K562 (cell line): ENCODE results near the gene BAIAP2L2. TPM values are rescaled to one million over a fixed set of nuclear protein-coding genes. Genes with fewer than 3 reads are reported as not detected.

Source experiments
- ARID1B ChIP-seq: fragments of 450-650 bp; IDR thresholded peaks from 2 replicates; pipeline ENCODE4 v1.6.1; 2016; ENCODE audit warnings: antibody characterized with exemption, mild to moderate bottlenecking, inconsistent platforms
- BHLHE40 ChIP-seq: IDR thresholded peaks from 2 replicates; pipeline ENCODE4 v1.6.1; 2011; ENCODE audit warnings: low read length, improper control_type of control experiment
- EP300 ChIP-seq: IDR thresholded peaks from 2 replicates; pipeline ENCODE4 v1.6.1; 2012; ENCODE audit warnings: low read length, improper control_type of control experiment
- ESRRA ChIP-seq: fragments of 450-650 bp; IDR thresholded peaks from 2 replicates; pipeline ENCODE4 v1.6.1; 2014; ENCODE audit warnings: low read depth, mild to moderate bottlenecking, moderate library complexity, borderline replicate concordance
- GATAD2B ChIP-seq: fragments of 450-650 bp; IDR thresholded peaks from 2 replicates; pipeline ENCODE4 v1.6.1; 2017; ENCODE audit warnings: mild to moderate bottlenecking, borderline replicate concordance
- IFI16 ChIP-seq: fragments of 250-450 bp; sonication (Bioruptor Pico); IDR thresholded peaks from 2 replicates; pipeline ENCODE4 v2.1.2; 2022; ENCODE audit warnings: mild to moderate bottlenecking, inconsistent platforms
- KDM1A ChIP-seq, 2 experiments: fragments of 450-650 bp; IDR thresholded peaks; 2 replicates each; pipeline ENCODE4 v1.6.1; 2016; ENCODE audit warnings: mild to moderate bottlenecking in 2 of 2
- MNT ChIP-seq, 2 experiments: fragments of 450-650 bp; conservative IDR thresholded peaks; 2 replicates each; pipeline ENCODE4 v1.6.1; 2017; ENCODE audit warnings: mild to moderate bottlenecking in 2 of 2, moderate library complexity in 2 of 2
- NR4A1 ChIP-seq, 2 experiments: fragments of 250-450 bp in 1 of 2; fragments of 450-650 bp in 1 of 2; sonication (Bioruptor Pico) in 1 of 2; IDR thresholded peaks; 2 replicates each; pipeline versions ENCODE4 v1.4.0 to v1.6.1; 2016 to 2020; ENCODE audit warnings: mild to moderate bottlenecking in 2 of 2, missing compliant biosample characterization in 1 of 2, missing genetic modification characterization in 1 of 2, moderate library complexity in 1 of 2
- NRF1 ChIP-seq, 2 experiments: fragments of 450-650 bp; IDR thresholded peaks in 1 of 2; conservative IDR thresholded peaks in 1 of 2; 2 replicates each; pipeline ENCODE4 v1.6.1; 2014; ENCODE audit warnings: mild to moderate bottlenecking in 2 of 2
- PHF8 ChIP-seq: fragments of 200-600 bp; sonication (generic); IDR thresholded peaks from 2 replicates; pipeline ENCODE4 v1.6.1; 2012; ENCODE audit warnings: mixed run types, mild to moderate bottlenecking, inconsistent platforms, low read length, moderate library complexity, borderline replicate concordance
- PML ChIP-seq: IDR thresholded peaks from 2 replicates; pipeline ENCODE4 v1.6.1; 2012; ENCODE audit warnings: low read length, inconsistent platforms
- PREB ChIP-seq: sonication (generic); formaldehyde crosslinking; IDR thresholded peaks from 2 replicates; pipeline ENCODE4 v1.8.1; 2023; ENCODE audit warnings: mild to moderate bottlenecking, missing genetic modification reagents
- RAD21 ChIP-seq, 2 experiments: fragments of 250-450 bp in 1 of 2; fragments of 450-650 bp in 1 of 2; sonication (Bioruptor Pico) in 1 of 2; formaldehyde crosslinking in 1 of 2; IDR thresholded peaks in 1 of 2; conservative IDR thresholded peaks in 1 of 2; 2 replicates each; pipeline versions ENCODE4 v1.4.0 to v1.8.0; 2020 to 2022; ENCODE audit warnings: mild to moderate bottlenecking in 2 of 2, moderate library complexity in 1 of 2
- RB1 ChIP-seq: fragments of 450-650 bp; IDR thresholded peaks from 2 replicates; pipeline ENCODE4 v1.6.1; 2017; ENCODE audit warnings: low read depth, mild to moderate bottlenecking
- USF1 ChIP-seq: sonication (generic); formaldehyde crosslinking; IDR thresholded peaks from 2 replicates; pipeline ENCODE4 v1.9.0; 2022; ENCODE audit warnings: mild to moderate bottlenecking, missing genetic modification reagents
- ZBTB5 ChIP-seq: fragments of 450-650 bp; IDR thresholded peaks from 2 replicates; pipeline ENCODE4 v1.6.1; 2017; ENCODE audit warnings: antibody characterized with exemption
- ZBTB7A ChIP-seq: IDR thresholded peaks from 2 replicates; pipeline ENCODE4 v1.6.1; 2011; ENCODE audit warnings: low read depth, mild to moderate bottlenecking, low read length, moderate library complexity, borderline replicate concordance; ENCODE audit not compliant: control insufficient read depth
- ZC3H11A ChIP-seq: IDR thresholded peaks from 2 replicates; pipeline ENCODE4 v1.6.1; 2012; ENCODE audit warnings: low read depth, low read length, improper control_type of control experiment
- ZC3H4 ChIP-seq: sonication (generic); formaldehyde crosslinking; IDR thresholded peaks from 2 replicates; pipeline ENCODE4 v1.9.0; 2021; ENCODE audit warnings: missing genetic modification reagents, borderline replicate concordance
- ZNF23 ChIP-seq: fragments of 250-450 bp; sonication (Bioruptor Pico); IDR thresholded peaks from 2 replicates; pipeline ENCODE4 v1.4.0; 2020; ENCODE audit warnings: mild to moderate bottlenecking
- ZNF3 ChIP-seq: fragments of 250-450 bp; sonication (Bioruptor Pico); IDR thresholded peaks from 2 replicates; pipeline ENCODE4 v1.5.0; 2021; ENCODE audit warnings: mild to moderate bottlenecking, moderate library complexity
- ZNF699 ChIP-seq: fragments of 250-450 bp; sonication (Bioruptor Pico); IDR thresholded peaks from 2 replicates; pipeline ENCODE4 v1.8.0; 2021; ENCODE audit warnings: mild to moderate bottlenecking, moderate library complexity; ENCODE audit not compliant: insufficient replicate concordance
- polyA plus RNA-seq, 8 experiments: library from polyadenylated mRNA; depleted of rRNA in 4 of 8; stranded (reverse) in 5 of 8; unstranded in 3 of 8; fragments of >200 nt; fragmentation: Nextera tagmentation in 2 of 8; fragmentation: Illumina TruSeq in 1 of 8; extraction: Ambion mirVana in 2 of 8; extraction: Trizol in 1 of 8; gene quantifications; 2 replicates each; pipeline versions ENCODE4 v1.2.1 to v1.2.3, GENCODE V29; 2011 to 2014; ENCODE audit warnings: inconsistent platforms in 1 of 8, missing spikeins in 1 of 8
- total RNA-seq, 7 experiments: library from RNA; depleted of rRNA in 6 of 7; stranded (reverse); fragments of >200 nt in 6 of 7; fragmentation: Illumina TruSeq in 2 of 7; extraction: Trizol in 2 of 7; gene quantifications; 2 replicates each; pipeline versions ENCODE4 v1.2.1 to v1.2.3, GENCODE V29; 2011 to 2021; ENCODE audit warnings: low replicate concordance in 1 of 7

The BAIAP2L2 gene
- total and polyA plus RNA-seq, 9 of the 15 experiments (the other 6 are each of a cell fraction or from before 2014, with no cell fraction given) = 0.04 to 0.22 (median 0.07) TPM; not detected in 4

GRCh38 chr22:38141217-38141973 lies 30.9 kb upstream of the BAIAP2L2 start (continued):
- TF ChIP-seq EP300 (peak; percentile 39; the same call in 1 of the 2 replicates), ARID1B (peak; percentile 50), GATAD2B (no peak), KDM1A (IDR thresholded peaks at IDR 0.05) (0 out of 4 replicates have a peak, but pooled peaks of 1 of the 2 experiments have one; percentile 13), BHLHE40 (peak; percentile 30; the same call in 1 of the 2 replicates), NR4A1 (CRISPR knock-in tag; IDR thresholded peaks at IDR 0.05) (no peak), NR4A1 (tag; IDR thresholded peaks at IDR 0.05) (no peak), ZBTB7A (peak; percentile 51; the same call in 1 of the 2 replicates), ESRRA (peak; percentile 72), RAD21 (CRISPR knock-in tag; conservative IDR thresholded peaks at IDR 0.05 in 1 of 2, IDR thresholded peaks at IDR 0.05 in 1 of 2) (0 out of 4 replicates have a peak, but pooled peaks of 1 of the 2 experiments have one; percentile 5), ZNF23 (CRISPR knock-in tag) (no peak), PHF8 (no peak), USF1 (CRISPR knock-in tag) (0 out of 2 replicates have a peak, but pooled peaks have one; percentile 29), PML (no peak), IFI16 (CRISPR knock-in tag) (no peak), ZNF699 (no peak), NRF1 (conservative IDR thresholded peaks at IDR 0.05 in 1 of 2, IDR thresholded peaks at IDR 0.05 in 1 of 2) (peak; percentile 57 to 58), PREB (CRISPR knock-in tag) (no peak), ZC3H11A (no peak), ZBTB5 (no peak), RB1 (no peak), ZC3H4 (CRISPR knock-in tag) (no peak), ZNF3 (CRISPR knock-in tag) (no peak), MNT (conservative IDR thresholded peaks at IDR 0.05) (peak in 1 of 2 experiments; percentile 48; a peak in 1 of 4 replicates)
